ENCODE results near the gene PTGDS.
A peak's percentile ranks its signal among the peaks of the same experiment; 100 is the strongest.

PTGDS gene

GRCh38 chr9:137011907-137012675, 34.8 kb downstream of the PTGDS start:
- DNase-seq = no peak

- no peak for DNase-seq
Observed at GRCh38 chr9:137012694-137013570, 35.6 kb downstream of the PTGDS start.

GRCh38 chr9:137013571-137013940, 36.3 kb downstream of the PTGDS start:
- no peak for DNase-seq

- no peak for DNase-seq
Observed at GRCh38 chr9:137014166-137014565, 36.9 kb downstream of the PTGDS start.

GRCh38 chr9:137014776-137015539, 37.7 kb downstream of the PTGDS start:
- DNase-seq = no peak

- no peak for DNase-seq
Observed at GRCh38 chr9:137015540-137015930, 38.2 kb downstream of the PTGDS start.

GRCh38 chr9:137015976-137016375, 38.7 kb downstream of the PTGDS start:
- DNase-seq = no peak

- no peak for DNase-seq
Observed at GRCh38 chr9:137016436-137016835, 39.1 kb downstream of the PTGDS start.

- DNase-seq = no peak
Observed at GRCh38 chr9:137017071-137017470, 39.8 kb downstream of the PTGDS start.

- no peak for DNase-seq
Observed at GRCh38 chr9:137017791-137018497, 40.6 kb downstream of the PTGDS start.

- DNase-seq = no peak
Observed at GRCh38 chr9:137018761-137019559, 41.7 kb downstream of the PTGDS start.

GRCh38 chr9:137019891-137020683, 42.8 kb downstream of the PTGDS start:
- no peak for DNase-seq

- no peak for DNase-seq
Observed at GRCh38 chr9:137020771-137021567, 43.7 kb downstream of the PTGDS start.

GRCh38 chr9:137021568-137021978, 44.3 kb downstream of the PTGDS start:
- no peak for DNase-seq

- no peak for DNase-seq
Observed at GRCh38 chr9:137021979-137022661, 44.8 kb downstream of the PTGDS start.

- DNase-seq = no peak
Observed at GRCh38 chr9:137022662-137023008, 45.3 kb downstream of the PTGDS start.

GRCh38 chr9:137023157-137023556, 45.9 kb downstream of the PTGDS start:
- no peak for DNase-seq

GRCh38 chr9:137023583-137023991, 46.3 kb downstream of the PTGDS start:
- DNase-seq = no peak

GRCh38 chr9:137025517-137025966, 48.2 kb downstream of the PTGDS start:
- DNase-seq = peak; percentile 41

Measured in SHP77 treated with DMSO at 0.1 percent for 48 hours (cell line).